Measurements from ENCODE around the gene HEPHL1.

GRCh38 chr11:94149431-94150017 lies 128.4 kb downstream of the HEPHL1 start:
- TF ChIP-seq, protein P1, sequence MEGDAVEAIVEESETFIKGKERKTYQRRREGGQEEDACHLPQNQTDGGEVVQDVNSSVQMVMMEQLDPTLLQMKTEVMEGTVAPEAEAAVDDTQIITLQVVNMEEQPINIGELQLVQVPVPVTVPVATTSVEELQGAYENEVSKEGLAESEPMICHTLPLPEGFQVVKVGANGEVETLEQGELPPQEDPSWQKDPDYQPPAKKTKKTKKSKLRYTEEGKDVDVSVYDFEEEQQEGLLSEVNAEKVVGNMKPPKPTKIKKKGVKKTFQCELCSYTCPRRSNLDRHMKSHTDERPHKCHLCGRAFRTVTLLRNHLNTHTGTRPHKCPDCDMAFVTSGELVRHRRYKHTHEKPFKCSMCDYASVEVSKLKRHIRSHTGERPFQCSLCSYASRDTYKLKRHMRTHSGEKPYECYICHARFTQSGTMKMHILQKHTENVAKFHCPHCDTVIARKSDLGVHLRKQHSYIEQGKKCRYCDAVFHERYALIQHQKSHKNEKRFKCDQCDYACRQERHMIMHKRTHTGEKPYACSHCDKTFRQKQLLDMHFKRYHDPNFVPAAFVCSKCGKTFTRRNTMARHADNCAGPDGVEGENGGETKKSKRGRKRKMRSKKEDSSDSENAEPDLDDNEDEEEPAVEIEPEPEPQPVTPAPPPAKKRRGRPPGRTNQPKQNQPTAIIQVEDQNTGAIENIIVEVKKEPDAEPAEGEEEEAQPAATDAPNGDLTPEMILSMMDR (IDR thresholded peaks at IDR 0.05; ENCODE audit: insufficient read depth, low read length), result no peak
- TF ChIP-seq GABPA (IDR thresholded peaks at IDR 0.05; ENCODE audit: low read depth) (no peak), SPI1 (IDR thresholded peaks at IDR 0.05; ENCODE audit: borderline replicate concordance, low read depth) (no peak), POLR2AphosphoS5 (IDR thresholded peaks at IDR 0.05; ENCODE audit: low read depth) (no peak)
- TF ChIP-seq, protein P2, sequence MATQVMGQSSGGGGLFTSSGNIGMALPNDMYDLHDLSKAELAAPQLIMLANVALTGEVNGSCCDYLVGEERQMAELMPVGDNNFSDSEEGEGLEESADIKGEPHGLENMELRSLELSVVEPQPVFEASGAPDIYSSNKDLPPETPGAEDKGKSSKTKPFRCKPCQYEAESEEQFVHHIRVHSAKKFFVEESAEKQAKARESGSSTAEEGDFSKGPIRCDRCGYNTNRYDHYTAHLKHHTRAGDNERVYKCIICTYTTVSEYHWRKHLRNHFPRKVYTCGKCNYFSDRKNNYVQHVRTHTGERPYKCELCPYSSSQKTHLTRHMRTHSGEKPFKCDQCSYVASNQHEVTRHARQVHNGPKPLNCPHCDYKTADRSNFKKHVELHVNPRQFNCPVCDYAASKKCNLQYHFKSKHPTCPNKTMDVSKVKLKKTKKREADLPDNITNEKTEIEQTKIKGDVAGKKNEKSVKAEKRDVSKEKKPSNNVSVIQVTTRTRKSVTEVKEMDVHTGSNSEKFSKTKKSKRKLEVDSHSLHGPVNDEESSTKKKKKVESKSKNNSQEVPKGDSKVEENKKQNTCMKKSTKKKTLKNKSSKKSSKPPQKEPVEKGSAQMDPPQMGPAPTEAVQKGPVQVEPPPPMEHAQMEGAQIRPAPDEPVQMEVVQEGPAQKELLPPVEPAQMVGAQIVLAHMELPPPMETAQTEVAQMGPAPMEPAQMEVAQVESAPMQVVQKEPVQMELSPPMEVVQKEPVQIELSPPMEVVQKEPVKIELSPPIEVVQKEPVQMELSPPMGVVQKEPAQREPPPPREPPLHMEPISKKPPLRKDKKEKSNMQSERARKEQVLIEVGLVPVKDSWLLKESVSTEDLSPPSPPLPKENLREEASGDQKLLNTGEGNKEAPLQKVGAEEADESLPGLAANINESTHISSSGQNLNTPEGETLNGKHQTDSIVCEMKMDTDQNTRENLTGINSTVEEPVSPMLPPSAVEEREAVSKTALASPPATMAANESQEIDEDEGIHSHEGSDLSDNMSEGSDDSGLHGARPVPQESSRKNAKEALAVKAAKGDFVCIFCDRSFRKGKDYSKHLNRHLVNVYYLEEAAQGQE (IDR thresholded peaks at IDR 0.05; ENCODE audit: insufficient replicate concordance, low read depth), result no peak
